H1 (cell line): ENCODE data around the gene HTRA2. TPM values are rescaled to one million over a fixed set of nuclear protein-coding genes. Genes with fewer than 3 reads are reported as not detected.

Experiments used
- BCL11A ChIP-seq, 2 experiments: IDR thresholded peaks; one replicate each; pipeline ENCODE4 v1.6.1; 2011; ENCODE audit warnings: low read depth in 2 of 2, low read length in 2 of 2, mild to moderate bottlenecking in 2 of 2
- USF2 ChIP-seq: IDR thresholded peaks from 2 replicates; pipeline ENCODE4 v1.6.1; 2011; ENCODE audit warnings: low read length, improper control_type of control experiment
- polyA plus RNA-seq, 7 experiments: library from polyadenylated mRNA; depleted of rRNA in 3 of 7; stranded (reverse) in 5 of 7; unstranded in 2 of 7; fragments of >200 nt in 5 of 7; fragments of 200-250 nt in 2 of 7; gene quantifications; 1 replicate in 5 of 7; 2 replicates in 1 of 7; 4 replicates in 1 of 7; pipeline versions ENCODE4 v1.2.1 to v1.2.3, GENCODE V29; 2011 to 2013; ENCODE audit warnings: missing spikeins in 2 of 7, mixed read lengths in 2 of 7
- total RNA-seq: library from RNA; stranded (reverse); fragmentation: NEBNext Ultra II Directional; extraction: Animal tissue kit (Norgen Biotek cat#: 25700); gene quantifications from 2 replicates; pipeline ENCODE4 v1.2.1, GENCODE V29; 2021

HTRA2 gene
- total and polyA plus RNA-seq, 2 of the 8 experiments (the other 6 are each of a cell fraction or from before 2014, with no cell fraction given): 21.6 to 37.6 TPM

DNA sequence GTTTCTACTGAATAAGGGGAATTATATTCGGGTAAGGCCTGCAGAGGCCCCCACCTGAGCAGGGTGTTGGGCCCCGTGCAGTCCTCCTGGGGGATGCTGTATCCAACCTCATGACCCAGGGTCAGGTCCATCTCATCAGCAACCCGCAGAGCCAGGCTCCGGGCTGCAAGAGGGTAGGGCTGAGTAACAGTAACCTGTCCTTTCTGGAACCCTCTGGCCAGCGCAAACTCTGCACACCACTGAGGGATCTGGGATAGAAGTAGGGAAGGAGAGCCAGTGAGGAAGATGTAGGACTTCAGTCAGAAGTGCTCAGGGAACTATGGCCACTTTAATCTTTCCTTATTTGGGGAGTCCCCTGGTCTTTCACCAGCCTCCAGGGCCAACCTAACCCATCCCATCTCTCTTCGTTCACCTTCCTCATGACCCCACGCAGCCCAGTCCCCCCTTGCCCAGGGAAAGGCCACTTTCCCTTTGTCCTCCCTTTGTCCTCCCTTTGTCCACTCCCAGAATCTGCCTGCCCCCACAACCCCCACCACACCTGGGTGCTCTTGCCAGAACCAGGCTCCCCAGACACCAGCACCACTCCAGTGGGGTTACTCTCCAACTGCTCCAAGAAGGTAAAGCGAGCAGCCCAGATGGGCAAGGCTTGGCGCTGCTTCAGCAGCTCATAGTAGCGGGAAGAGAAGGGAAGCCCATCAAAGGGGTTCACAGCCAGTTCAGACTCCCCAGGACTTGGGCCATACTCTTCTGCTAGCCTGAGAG lies 4.6 kb upstream of the HTRA2 start (continued):
- no peak for TF ChIP-seq USF2
- TF ChIP-seq BCL11A (IDR thresholded peaks at IDR 0.05; ENCODE audit: low read depth in 2 of 2, low read length in 2 of 2): no peak
